Sigmoid colon (tissue), 7 donors: Measurements from ENCODE around the gene ACOX3. TPM values are rescaled to one million over a fixed set of nuclear protein-coding genes. Genes with fewer than 3 reads are reported as not detected.

ENCODE experiments used
- DNase-seq: peaks from one replicate; pipeline ENCODE4 v3.0.0-alpha.2; 2019
- H3K27ac ChIP-seq, 4 donors: fragments of 200-600 bp; sonication (generic); one replicate each; pipeline ENCODE4 v1.5.1; 2016 to 2019; ENCODE audit warnings: mild to moderate bottlenecking in 1 of 4
- H3K27me3 ChIP-seq, 3 donors: fragments of 200-600 bp; sonication (generic); one replicate each; pipeline ENCODE4 v1.5.1; 2019; ENCODE audit warnings: mild to moderate bottlenecking in 1 of 3
- H3K36me3 ChIP-seq, 4 donors: fragments of 200-600 bp; sonication (generic); one replicate each; pipeline ENCODE4 v1.5.1; 2016 to 2019
- H3K4me1 ChIP-seq, 4 donors: fragments of 200-600 bp; sonication (generic); one replicate each; pipeline ENCODE4 v1.5.1; 2017 to 2019
- H3K4me3 ChIP-seq, 4 donors: fragments of 200-600 bp; sonication (generic); one replicate each; pipeline ENCODE4 v1.5.1; 2017 to 2019; ENCODE audit warnings: mild to moderate bottlenecking in 2 of 4, moderate library complexity in 1 of 4
- H3K9me3 ChIP-seq, 4 donors: fragments of 200-600 bp in 3 of 4; sonication (generic) in 3 of 4; one replicate each; pipeline versions ENCODE4 v1.5.1 to v1.6.1; 2013 to 2019
- EP300 ChIP-seq, 4 donors: sonication (generic); formaldehyde crosslinking; IDR thresholded peaks; one replicate each; pipeline ENCODE4 v1.6.1; 2017; ENCODE audit warnings: antibody characterized with exemption in 4 of 4
- POLR2A ChIP-seq, 2 donors: fragments of 450-650 bp; IDR thresholded peaks; one replicate each; pipeline ENCODE4 v1.6.1; 2016; ENCODE audit warnings: antibody characterized with exemption in 2 of 2, mild to moderate bottlenecking in 2 of 2, moderate library complexity in 2 of 2
- POLR2AphosphoS5 ChIP-seq, 4 donors: sonication (generic); formaldehyde crosslinking; IDR thresholded peaks; one replicate each; pipeline ENCODE4 v1.6.1; 2017; ENCODE audit warnings: antibody characterized with exemption in 4 of 4
- WGBS, 2 donors: extraction: QIAGEN DNeasy Blood & Tissue Kit; methylation state at CpG; one replicate each; pipeline ENCODE4 v1.1.7; 2013; 5-methylcytosine and 5-hydroxymethylcytosine counted together
- intact Hi-C: fragments of 100-400 bp; cut with DNase I; formaldehyde crosslinking; loops from one replicate; pipeline ENCODE4 v1.15.1; 2023
- polyA plus RNA-seq, 3 donors: library from polyadenylated mRNA; stranded (reverse); fragments of 200-250 nt; gene quantifications; one replicate each; pipeline ENCODE4 v1.2.3, GENCODE V29; 2013
- total RNA-seq, 4 donors: library from RNA; depleted of rRNA; stranded (reverse); fragments of >200 nt; gene quantifications; one replicate each; pipeline ENCODE4 v1.1.0, GENCODE V29; 2016
- TF ChIP-seq, protein P1 (sequence below), 4 experiments: fragments of 450-650 bp in 3 of 4; fragments of 200-600 bp in 1 of 4; IDR thresholded peaks; one replicate each; pipeline ENCODE4 v1.5.1; 2016 to 2019; ENCODE audit warnings: antibody characterized with exemption in 4 of 4, mild to moderate bottlenecking in 3 of 4, moderate library complexity in 2 of 4
- donor health status: healthy with polysubstance abuse.
- donor health status: Bipolar disorder and iron deficiency.
- donor health status: healthy.

The ACOX3 gene
- total and polyA plus RNA-seq, 7 donors, result 8.4 to 51.0 (median 24.8) TPM

DNA sequence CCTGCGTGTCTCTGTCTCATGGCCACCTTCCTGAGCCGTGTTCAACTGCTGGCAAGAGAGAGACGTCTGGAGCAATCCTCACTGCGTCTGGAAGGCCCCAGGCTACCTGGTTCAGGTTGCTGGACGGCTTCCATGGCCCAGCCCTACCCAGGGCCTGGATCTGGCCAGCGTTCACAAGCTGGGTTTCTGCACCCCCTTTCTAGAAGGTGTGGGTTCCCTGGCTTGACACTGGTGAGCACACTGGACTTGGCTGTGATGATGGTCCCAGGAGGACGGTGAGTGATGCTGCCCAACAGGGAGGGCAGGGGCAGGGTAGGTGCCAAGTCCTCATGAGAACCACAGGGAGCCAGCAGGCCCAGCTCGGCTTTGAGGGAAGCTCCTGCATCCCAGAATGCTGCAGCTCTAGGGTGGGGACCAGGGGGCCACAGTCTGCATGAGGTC is 107.6 kb downstream of the ACOX3 start:
- Histone ChIP-seq H3K27ac (no peak overlapping the region), H3K9me3 (peaks cover 0 to 4% (median 0%) of the 10 kb centered on the region in 4 donors), H3K27me3 (no peaks in the 10 kb centered on the region), H3K36me3 (no peaks in the 10 kb centered on the region), H3K4me1 (peaks cover 0 to 16% (median 10%) of the 10 kb centered on the region in 4 donors), H3K4me3 (no peak overlapping the region)
- intact Hi-C loops, result no loop called here
- 62 to 80% methylated on average over 8 of the region's 8 CpGs for WGBS, 2 donors
- DNase-seq, result peak; percentile 57
- TF ChIP-seq EP300 (IDR thresholded peaks at IDR 0.05), result no peak
- TF ChIP-seq POLR2AphosphoS5 (IDR thresholded peaks at IDR 0.05), result no peak
- no peak for TF ChIP-seq POLR2A (IDR thresholded peaks at IDR 0.05)
- TF ChIP-seq, protein P1, sequence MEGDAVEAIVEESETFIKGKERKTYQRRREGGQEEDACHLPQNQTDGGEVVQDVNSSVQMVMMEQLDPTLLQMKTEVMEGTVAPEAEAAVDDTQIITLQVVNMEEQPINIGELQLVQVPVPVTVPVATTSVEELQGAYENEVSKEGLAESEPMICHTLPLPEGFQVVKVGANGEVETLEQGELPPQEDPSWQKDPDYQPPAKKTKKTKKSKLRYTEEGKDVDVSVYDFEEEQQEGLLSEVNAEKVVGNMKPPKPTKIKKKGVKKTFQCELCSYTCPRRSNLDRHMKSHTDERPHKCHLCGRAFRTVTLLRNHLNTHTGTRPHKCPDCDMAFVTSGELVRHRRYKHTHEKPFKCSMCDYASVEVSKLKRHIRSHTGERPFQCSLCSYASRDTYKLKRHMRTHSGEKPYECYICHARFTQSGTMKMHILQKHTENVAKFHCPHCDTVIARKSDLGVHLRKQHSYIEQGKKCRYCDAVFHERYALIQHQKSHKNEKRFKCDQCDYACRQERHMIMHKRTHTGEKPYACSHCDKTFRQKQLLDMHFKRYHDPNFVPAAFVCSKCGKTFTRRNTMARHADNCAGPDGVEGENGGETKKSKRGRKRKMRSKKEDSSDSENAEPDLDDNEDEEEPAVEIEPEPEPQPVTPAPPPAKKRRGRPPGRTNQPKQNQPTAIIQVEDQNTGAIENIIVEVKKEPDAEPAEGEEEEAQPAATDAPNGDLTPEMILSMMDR (IDR thresholded peaks at IDR 0.05), result no peak

DNA sequence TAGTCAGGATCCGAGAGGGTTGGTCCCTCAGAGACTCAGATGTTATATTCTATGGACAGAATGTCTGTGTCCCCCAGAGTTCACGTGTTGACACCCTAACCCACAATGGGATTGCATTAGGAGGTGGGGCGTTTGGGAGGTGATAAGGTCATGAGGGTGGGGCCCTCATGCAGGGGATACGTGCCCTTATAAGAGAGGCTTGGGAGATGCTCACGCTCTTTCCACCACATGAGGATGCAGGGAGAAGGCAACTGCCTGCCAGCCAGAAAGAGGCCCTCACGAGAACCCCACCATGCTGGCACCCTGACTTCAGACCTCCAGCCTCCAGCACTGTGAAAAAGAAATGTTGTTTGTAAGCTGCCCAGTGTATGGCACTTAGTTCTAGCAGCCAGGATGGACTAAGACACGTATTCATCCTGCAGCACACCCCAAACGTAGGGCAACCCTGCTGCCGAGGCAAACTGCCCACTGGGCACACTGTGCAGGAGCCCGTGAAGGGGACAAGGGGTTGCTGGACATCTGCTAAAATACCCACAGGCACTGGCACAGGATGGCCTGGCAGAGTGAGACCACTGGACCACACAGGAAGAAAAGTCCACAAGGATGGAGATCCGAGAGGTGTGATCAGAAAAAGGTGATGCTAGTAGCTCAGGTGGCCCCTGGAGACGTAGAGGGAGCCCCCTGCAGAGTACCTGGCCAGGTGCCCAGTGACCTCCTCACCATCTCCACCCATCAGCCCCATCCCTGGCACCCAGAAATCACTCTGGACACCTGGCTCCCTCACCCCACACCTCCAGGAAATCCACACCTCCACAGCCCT is 108.3 kb downstream of the ACOX3 start:
- Histone ChIP-seq H3K36me3 (no peaks in the 10 kb centered on the region), H3K27ac (no peak overlapping the region), H3K4me1 (peaks cover 0 to 16% (median 10%) of the 10 kb centered on the region in 4 donors), H3K9me3 (peaks cover 0 to 4% (median 0%) of the 10 kb centered on the region in 4 donors), H3K27me3 (no peaks in the 10 kb centered on the region), H3K4me3 (no peak overlapping the region)
- TF ChIP-seq POLR2AphosphoS5 (IDR thresholded peaks at IDR 0.05), result no peak
- no peak for TF ChIP-seq EP300 (IDR thresholded peaks at IDR 0.05)
- DNase-seq, result peak; percentile 43
- intact Hi-C loops, result no loop called here
- 79 to 90% methylated on average over 12 of the region's 12 CpGs for WGBS, 2 donors

DNA sequence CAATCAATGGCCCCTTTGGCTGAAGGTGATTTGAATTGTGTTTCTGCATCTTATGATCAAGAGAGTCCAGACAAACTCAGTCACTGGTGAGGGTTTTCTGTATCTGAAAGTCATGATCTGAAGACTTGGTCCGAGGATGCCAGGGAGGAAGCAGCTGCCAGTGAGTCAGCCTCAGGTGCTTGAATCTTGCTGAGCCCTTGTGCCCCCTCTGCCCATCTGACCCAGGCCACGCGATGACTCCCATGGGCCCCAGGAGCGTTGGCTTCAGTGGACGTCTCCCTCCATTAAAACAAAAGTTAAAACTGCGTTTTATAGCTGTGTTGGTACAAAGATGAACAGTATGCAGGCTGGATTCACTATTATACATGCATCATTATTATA is 109.0 kb downstream of the ACOX3 start:
- WGBS, 2 donors, result 79 to 83% methylated on average over 6 of the region's 6 CpGs
- TF ChIP-seq EP300 (IDR thresholded peaks at IDR 0.05) (no peak), POLR2A (IDR thresholded peaks at IDR 0.05) (no peak), POLR2AphosphoS5 (IDR thresholded peaks at IDR 0.05) (no peak)
- TF ChIP-seq, protein P1 (IDR thresholded peaks at IDR 0.05), result no peak

DNA sequence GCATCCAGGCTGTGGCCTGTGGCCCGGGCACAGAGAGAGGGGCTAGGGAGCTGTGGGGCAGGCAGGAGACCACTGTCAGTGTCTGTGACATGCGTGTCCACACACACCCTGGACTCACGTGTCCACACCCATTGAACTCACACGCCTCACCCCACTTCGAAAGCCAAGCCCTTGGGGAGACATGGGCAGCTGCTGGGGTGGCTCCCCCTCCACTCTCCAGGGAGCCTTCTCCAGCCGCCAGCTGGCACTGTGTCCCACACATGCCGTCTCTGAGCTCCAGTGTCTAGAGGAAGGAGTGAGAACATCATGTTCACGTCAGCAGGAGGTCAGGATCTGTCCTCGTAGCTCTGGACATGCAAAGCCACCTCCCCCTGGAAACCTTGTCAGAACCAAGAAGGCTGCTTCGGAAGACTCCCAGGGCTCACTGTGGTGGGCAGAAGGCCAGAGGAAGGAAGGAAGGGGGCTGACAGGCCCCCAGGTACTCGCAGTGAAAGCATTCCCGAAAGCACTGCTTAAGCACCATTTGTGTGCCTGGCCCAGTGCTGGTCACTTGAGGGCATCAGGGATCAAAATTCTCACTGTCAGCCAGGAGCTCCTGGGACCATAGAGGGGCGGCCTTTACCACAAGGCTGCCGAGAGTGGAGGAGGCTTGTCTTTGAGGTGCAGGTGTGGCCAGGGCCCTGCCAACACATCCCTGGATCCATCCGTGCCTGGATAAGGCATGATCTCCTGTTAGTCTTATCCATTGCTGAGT is 109.5 kb downstream of the ACOX3 start:
- Histone ChIP-seq H3K27me3 (no peaks in the 10 kb centered on the region), H3K4me3 (no peak overlapping the region), H3K9me3 (peaks cover 0 to 1% (median 0%) of the 10 kb centered on the region in 4 donors), H3K27ac (peak overlapping the region; percentile 4 to 28 (median 11)), H3K36me3 (no peaks in the 10 kb centered on the region), H3K4me1 (peaks cover 0 to 16% (median 10%) of the 10 kb centered on the region in 4 donors)
- intact Hi-C loops, result no loop called here
- TF ChIP-seq EP300 (IDR thresholded peaks at IDR 0.05) (peak in 1 of 4 donors; percentile 39), POLR2AphosphoS5 (IDR thresholded peaks at IDR 0.05) (peak in 3 of 4 donors; percentile 44 to 62 (median 47))
- TF ChIP-seq, protein P1 (IDR thresholded peaks at IDR 0.05), result no peak
- peak; percentile 81 for DNase-seq
- 65 to 67% methylated on average over 15 of the region's 15 CpGs for WGBS, 2 donors

More for the DNA sequence above, 109.0 kb downstream of the ACOX3 start:
- peak; percentile 34 for DNase-seq
- Histone ChIP-seq H3K4me3 (no peak overlapping the region), H3K4me1 (peaks cover 0 to 16% (median 10%) of the 10 kb centered on the region in 4 donors), H3K36me3 (no peaks in the 10 kb centered on the region), H3K27me3 (no peaks in the 10 kb centered on the region), H3K27ac (peak overlapping the region in 2 of 4 donors; percentile 11 to 28), H3K9me3 (peaks cover 0 to 1% (median under 1%) of the 10 kb centered on the region in 4 donors)
- intact Hi-C loops, result no loop called here
